Epithelial cell of prostate (primary cell): ENCODE results near the gene HPSE.
"Not testable (repeated sequence)": the region's sequence is repeated elsewhere in the genome, so short reads cannot be mapped to it uniquely, and the experiment has no call there.

Experiments used
- DNase-seq: peaks from one replicate; pipeline ENCODE4 v3.0.0-alpha.2; 2011; ENCODE audit warnings: low read depth, low spot score
- H3K27ac ChIP-seq: fragments of 450-650 bp; 2 replicates; pipeline ENCODE4 v1.5.1; 2017; ENCODE audit warnings: mild to moderate bottlenecking

Gene HPSE

GRCh38 chr4:83288381-83288780 is 46.3 kb downstream of the HPSE start:
- not testable (repeated sequence) for DNase-seq, H3K27ac ChIP-seq

- no peak for DNase-seq
- peak overlapping the region; percentile 80 for H3K27ac ChIP-seq
Measured at GRCh38 chr4:83285055-83285407, 49.6 kb downstream of the HPSE start.

GRCh38 chr4:83284193-83285054 is 50.2 kb downstream of the HPSE start, which contains the start of gene COQ2:
TSS of gene COQ2 (minus strand) at chr4:83284798. CDS start at chr4:83284764, 34 bp downstream.
- peak within 1 kb of the TSS; percentile 80 for H3K27ac ChIP-seq

GRCh38 chr4:83283181-83283580 is 51.5 kb downstream of the HPSE start:
- DNase-seq, result no peak
- no peak overlapping the region for H3K27ac ChIP-seq

More at GRCh38 chr4:83284193-83285054, 50.2 kb downstream of the HPSE start, which contains the start of gene COQ2:
- peak; percentile 66 for DNase-seq

- no peak for DNase-seq
- H3K27ac ChIP-seq, result no peak overlapping the region
Measured at GRCh38 chr4:83282049-83282535, 52.6 kb downstream of the HPSE start.

GRCh38 chr4:83281307-83281706 is 53.3 kb downstream of the HPSE start:
- no peak for DNase-seq
- no peak overlapping the region for H3K27ac ChIP-seq

- no peak for DNase-seq
- H3K27ac ChIP-seq, result no peak overlapping the region
Measured at GRCh38 chr4:83276299-83277040, 58.2 kb downstream of the HPSE start.

GRCh38 chr4:83273926-83274325 is 60.7 kb downstream of the HPSE start:
- not testable (repeated sequence) for H3K27ac ChIP-seq, DNase-seq

- no peak overlapping the region for H3K27ac ChIP-seq
- no peak for DNase-seq
Measured at GRCh38 chr4:83272900-83273299, 61.7 kb downstream of the HPSE start.

- no peak for DNase-seq
- H3K27ac ChIP-seq, result no peak overlapping the region
Measured at GRCh38 chr4:83269256-83269655, 65.4 kb downstream of the HPSE start.

- H3K27ac ChIP-seq, result no peak overlapping the region
- no peak for DNase-seq
Measured at GRCh38 chr4:83268491-83268890, 66.2 kb downstream of the HPSE start.

- DNase-seq, result no peak
- no peak overlapping the region for H3K27ac ChIP-seq
Measured at GRCh38 chr4:83267830-83268475, 66.7 kb downstream of the HPSE start.

GRCh38 chr4:83267121-83267829 is 67.4 kb downstream of the HPSE start:
- no peak overlapping the region for H3K27ac ChIP-seq
- DNase-seq, result no peak

- no peak overlapping the region for H3K27ac ChIP-seq
- no peak for DNase-seq
Measured at GRCh38 chr4:83266689-83267088, 68.0 kb downstream of the HPSE start.

GRCh38 chr4:83263106-83263505 is 71.5 kb downstream of the HPSE start:
- no peak overlapping the region for H3K27ac ChIP-seq
- DNase-seq, result no peak

- no peak for DNase-seq
- no peak overlapping the region for H3K27ac ChIP-seq
Measured at GRCh38 chr4:83262682-83263081, 72.0 kb downstream of the HPSE start.

GRCh38 chr4:83261307-83261706 is 73.3 kb downstream of the HPSE start:
- DNase-seq, result no peak
- no peak overlapping the region for H3K27ac ChIP-seq

- no peak overlapping the region for H3K27ac ChIP-seq
- DNase-seq, result no peak
Measured at GRCh38 chr4:83259586-83259985, 75.1 kb downstream of the HPSE start.

GRCh38 chr4:83258461-83258860 is 76.2 kb downstream of the HPSE start:
- no peak overlapping the region for H3K27ac ChIP-seq
- DNase-seq, result no peak

- no peak overlapping the region for H3K27ac ChIP-seq
- no peak for DNase-seq
Measured at GRCh38 chr4:83257811-83258210, 76.8 kb downstream of the HPSE start.
